ENCODE data around the gene GYPC.

The GYPC gene

GRCh38 chr2:126652323-126652891 is 3.6 kb upstream of the GYPC start:
- DNase-seq = no peak

- no peak for DNase-seq
These were observed 2.8 kb upstream of the GYPC start for GRCh38 chr2:126653109-126653508.

- DNase-seq = no peak
These were observed 2.2 kb upstream of the GYPC start for GRCh38 chr2:126653761-126654160.

GRCh38 chr2:126655051-126655450 is 907 bp upstream of the GYPC start:
- no peak for DNase-seq

- DNase-seq = peak; percentile 39
These were observed 631 bp downstream of the GYPC start for GRCh38 chr2:126656431-126657147.

- no peak for DNase-seq
These were observed 1.2 kb downstream of the GYPC start for GRCh38 chr2:126657148-126657635.

- peak; percentile 44 for DNase-seq
These were observed 1.8 kb downstream of the GYPC start for GRCh38 chr2:126657636-126658318.

- no peak for DNase-seq
These were observed 2.5 kb downstream of the GYPC start for GRCh38 chr2:126658319-126658904.

GRCh38 chr2:126658905-126659561 is 3.1 kb downstream of the GYPC start:
- peak; percentile 38 for DNase-seq

GRCh38 chr2:126659562-126660467 is 3.9 kb downstream of the GYPC start:
- DNase-seq = no peak

GRCh38 chr2:126660971-126661370 is 5.0 kb downstream of the GYPC start:
- no peak for DNase-seq

- no peak for DNase-seq
These were observed 5.9 kb downstream of the GYPC start for GRCh38 chr2:126661702-126662500.

- DNase-seq = no peak
These were observed 6.7 kb downstream of the GYPC start for GRCh38 chr2:126662621-126663020.

- DNase-seq = no peak
These were observed 7.4 kb downstream of the GYPC start for GRCh38 chr2:126663184-126663963.

GRCh38 chr2:126664234-126664633 is 8.3 kb downstream of the GYPC start:
- DNase-seq = no peak

GRCh38 chr2:126664639-126665038 is 8.7 kb downstream of the GYPC start:
- DNase-seq = no peak

GRCh38 chr2:126665483-126665882 is 9.5 kb downstream of the GYPC start:
- DNase-seq = no peak

GRCh38 chr2:126668254-126668653 is 12.3 kb downstream of the GYPC start:
- no peak for DNase-seq

- DNase-seq = no peak
These were observed 13.8 kb downstream of the GYPC start for GRCh38 chr2:126669772-126670171.

- DNase-seq = no peak
These were observed 15.5 kb downstream of the GYPC start for GRCh38 chr2:126671488-126671887.
